ENCODE measurements around the gene TTN. TPM values are rescaled to one million over a fixed set of nuclear protein-coding genes. Genes with fewer than 3 reads are reported as not detected.

Gene TTN
- total RNA-seq, 1 donor from 2014 or later: 1.3 TPM

GRCh38 chr2:178819147-178819875 is 12.1 kb upstream of the TTN start:
- H3K27ac Mint-ChIP-seq: no peak overlapping the region
- H3K27me3 ChIP-seq: no peaks in the 10 kb centered on the region
- no peak overlapping the region for H3K4me2 ChIP-seq
- no peaks in the 10 kb centered on the region for H3K9me3 ChIP-seq (ENCODE audit: low read depth)
- no peak overlapping the region for H3K4me3 Mint-ChIP-seq
- no peaks in the 10 kb centered on the region for H3K36me3 ChIP-seq
- TF ChIP-seq CTCF (IDR thresholded peaks at IDR 0.05) (no peak), EZH2 (IDR thresholded peaks at IDR 0.05) (no peak), EZH2phosphoT487 (IDR thresholded peaks at IDR 0.05) (no peak)
- no peaks in the 10 kb centered on the region for H3K79me2 ChIP-seq (ENCODE audit: low read depth)
- no peak overlapping the region for H3K9ac ChIP-seq
- H3K27ac ChIP-seq: no peak overlapping the region
- no peaks in the 10 kb centered on the region for H3K27me3 Mint-ChIP-seq (ENCODE audit: insufficient read depth, low read depth)
- no peak overlapping the region for H3K4me3 ChIP-seq
- no peaks in the 10 kb centered on the region for H3K4me1 ChIP-seq
- no peak overlapping the region for H2AFZ ChIP-seq (replicated peaks)
- H3K9me3 Mint-ChIP-seq: no peaks in the 10 kb centered on the region
- DNase-seq (ENCODE audit: low spot score): no peak
- H3F3A ChIP-seq (ENCODE audit: low read depth): no peaks in the 10 kb centered on the region
- H4K20me1 ChIP-seq (ENCODE audit: low read depth): no peaks in the 10 kb centered on the region
- H3K36me3 Mint-ChIP-seq: no peaks in the 10 kb centered on the region
- H3K4me1 Mint-ChIP-seq: no peaks in the 10 kb centered on the region

GRCh38 chr2:178811901-178812300 is 4.7 kb upstream of the TTN start:
- Histone ChIP-seq H3K9ac (no peak overlapping the region), H3K4me2 (no peak overlapping the region), H3K36me3 (no peaks in the 10 kb centered on the region), H3K4me1 (no peaks in the 10 kb centered on the region), H4K20me1 (ENCODE audit: low read depth) (no peaks in the 10 kb centered on the region), H3K79me2 (ENCODE audit: low read depth) (no peaks in the 10 kb centered on the region), H2AFZ (replicated peaks) (no peak overlapping the region), H3K4me3 (no peak overlapping the region), H3F3A (ENCODE audit: low read depth) (no peaks in the 10 kb centered on the region), H3K9me3 (ENCODE audit: low read depth) (no peaks in the 10 kb centered on the region), H3K27ac (no peak overlapping the region), H3K27me3 (no peaks in the 10 kb centered on the region)
- no peaks in the 10 kb centered on the region for H3K36me3 Mint-ChIP-seq
- H3K27me3 Mint-ChIP-seq (ENCODE audit: insufficient read depth, low read depth): no peaks in the 10 kb centered on the region
- no peaks in the 10 kb centered on the region for H3K4me1 Mint-ChIP-seq
- TF ChIP-seq CTCF (IDR thresholded peaks at IDR 0.05) (no peak), EZH2 (IDR thresholded peaks at IDR 0.05) (no peak), EZH2phosphoT487 (IDR thresholded peaks at IDR 0.05) (no peak)
- no peak for DNase-seq (ENCODE audit: low spot score)
- no peak overlapping the region for H3K27ac Mint-ChIP-seq
- H3K4me3 Mint-ChIP-seq: no peak overlapping the region
- H3K9me3 Mint-ChIP-seq: no peaks in the 10 kb centered on the region

GRCh38 chr2:178811045-178811444 is 3.8 kb upstream of the TTN start:
- Mint-ChIP-seq H3K27ac (no peak overlapping the region), H3K36me3 (no peaks in the 10 kb centered on the region), H3K9me3 (no peaks in the 10 kb centered on the region), H3K27me3 (ENCODE audit: insufficient read depth, low read depth) (no peaks in the 10 kb centered on the region), H3K4me3 (no peak overlapping the region), H3K4me1 (no peaks in the 10 kb centered on the region)
- Histone ChIP-seq H3K4me3 (no peak overlapping the region), H3K4me1 (no peaks in the 10 kb centered on the region), H3K27me3 (no peaks in the 10 kb centered on the region), H3K79me2 (ENCODE audit: low read depth) (no peaks in the 10 kb centered on the region), H2AFZ (replicated peaks) (no peak overlapping the region), H3K9ac (no peak overlapping the region), H3K4me2 (no peak overlapping the region), H3F3A (ENCODE audit: low read depth) (no peaks in the 10 kb centered on the region), H3K9me3 (ENCODE audit: low read depth) (no peaks in the 10 kb centered on the region), H3K27ac (no peak overlapping the region), H3K36me3 (no peaks in the 10 kb centered on the region), H4K20me1 (ENCODE audit: low read depth) (no peaks in the 10 kb centered on the region)
- DNase-seq (ENCODE audit: low spot score): no peak
- TF ChIP-seq CTCF (IDR thresholded peaks at IDR 0.05) (no peak), EZH2 (IDR thresholded peaks at IDR 0.05) (no peak), EZH2phosphoT487 (IDR thresholded peaks at IDR 0.05) (no peak)
